Kidney epithelial cell (primary cell): ENCODE results near the gene TFAP2A. TPM values are rescaled to one million over a fixed set of nuclear protein-coding genes. Genes with fewer than 3 reads are reported as not detected.

Experiments used
- DNase-seq: peaks from one replicate; pipeline ENCODE4 v3.0.0-alpha.2; 2010; ENCODE audit warnings: low read depth
- H3K27me3 ChIP-seq: 2 replicates; pipeline ENCODE4 v1.6.0; 2011; ENCODE audit warnings: low read length; ENCODE audit not compliant: control insufficient read depth, insufficient read depth
- H3K36me3 ChIP-seq: 2 replicates; pipeline ENCODE4 v1.5.1; 2011; ENCODE audit warnings: low read length; ENCODE audit not compliant: control insufficient read depth, insufficient read depth
- H3K4me3 ChIP-seq: 2 replicates; pipeline ENCODE4 v1.5.1; 2011; ENCODE audit warnings: low read depth, mild to moderate bottlenecking, control low read depth, low read length
- total RNA-seq: library from RNA; depleted of rRNA; stranded (reverse); fragments of >200 nt; gene quantifications from 2 replicates; pipeline ENCODE4 v1.2.3, GENCODE V29; 2015
- TF ChIP-seq, protein P1 (sequence below): IDR thresholded peaks from 2 replicates; pipeline ENCODE4 v1.5.1; 2011; ENCODE audit warnings: mild to moderate bottlenecking, moderate library complexity, low read length, control low read depth, inconsistent platforms; ENCODE audit not compliant: insufficient read depth, poor library complexity, severe bottlenecking

The TFAP2A gene
- total RNA-seq, 1 donor from 2014 or later: 11.2 TPM

DNA sequence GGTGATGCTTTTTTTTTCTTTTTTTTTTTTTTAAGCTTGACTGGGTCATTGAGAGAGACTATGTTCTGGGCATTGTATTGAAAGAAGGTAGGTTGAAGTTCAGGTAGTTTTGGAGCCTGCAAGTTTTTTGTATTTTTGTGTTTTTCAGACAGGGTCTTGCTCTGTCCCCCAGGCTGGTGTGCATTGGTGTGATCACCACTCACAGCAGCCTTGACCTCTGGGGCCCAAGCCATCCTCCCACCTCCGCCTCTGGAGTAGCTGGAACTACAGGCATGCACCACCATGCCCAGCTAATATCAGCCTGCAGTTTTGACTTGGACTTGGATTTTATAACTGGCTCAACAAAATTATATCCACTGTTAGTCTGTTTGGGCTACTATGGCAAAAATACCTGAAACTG lies 31.7 kb upstream of the TFAP2A start:
- no peaks in the 10 kb centered on the region for H3K27me3 ChIP-seq
- TF ChIP-seq, protein P1, sequence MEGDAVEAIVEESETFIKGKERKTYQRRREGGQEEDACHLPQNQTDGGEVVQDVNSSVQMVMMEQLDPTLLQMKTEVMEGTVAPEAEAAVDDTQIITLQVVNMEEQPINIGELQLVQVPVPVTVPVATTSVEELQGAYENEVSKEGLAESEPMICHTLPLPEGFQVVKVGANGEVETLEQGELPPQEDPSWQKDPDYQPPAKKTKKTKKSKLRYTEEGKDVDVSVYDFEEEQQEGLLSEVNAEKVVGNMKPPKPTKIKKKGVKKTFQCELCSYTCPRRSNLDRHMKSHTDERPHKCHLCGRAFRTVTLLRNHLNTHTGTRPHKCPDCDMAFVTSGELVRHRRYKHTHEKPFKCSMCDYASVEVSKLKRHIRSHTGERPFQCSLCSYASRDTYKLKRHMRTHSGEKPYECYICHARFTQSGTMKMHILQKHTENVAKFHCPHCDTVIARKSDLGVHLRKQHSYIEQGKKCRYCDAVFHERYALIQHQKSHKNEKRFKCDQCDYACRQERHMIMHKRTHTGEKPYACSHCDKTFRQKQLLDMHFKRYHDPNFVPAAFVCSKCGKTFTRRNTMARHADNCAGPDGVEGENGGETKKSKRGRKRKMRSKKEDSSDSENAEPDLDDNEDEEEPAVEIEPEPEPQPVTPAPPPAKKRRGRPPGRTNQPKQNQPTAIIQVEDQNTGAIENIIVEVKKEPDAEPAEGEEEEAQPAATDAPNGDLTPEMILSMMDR: no peak
- H3K36me3 ChIP-seq: no peaks in the 10 kb centered on the region
- no peak overlapping the region for H3K4me3 ChIP-seq
- DNase-seq: no peak

DNA sequence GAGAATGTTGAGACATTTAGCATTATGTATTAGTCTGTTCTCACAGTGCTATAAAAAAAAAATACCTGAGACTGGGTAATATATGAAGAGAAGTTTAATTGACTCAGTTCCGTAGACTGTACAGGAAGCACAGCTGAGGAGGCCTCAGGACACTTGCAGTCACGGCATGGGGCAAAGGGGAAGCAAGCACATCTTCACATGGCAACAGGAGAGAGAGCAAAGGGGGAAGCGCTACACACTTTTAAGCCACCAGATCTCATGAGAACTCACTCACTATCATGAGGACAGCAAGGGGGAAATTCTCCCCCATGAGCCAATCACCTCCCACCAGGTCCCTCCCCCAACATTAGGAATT lies 26.8 kb upstream of the TFAP2A start:
- H3K4me3 ChIP-seq: no peak overlapping the region
- H3K27me3 ChIP-seq: no peaks in the 10 kb centered on the region
- TF ChIP-seq, protein P1: no peak
- DNase-seq: no peak
- H3K36me3 ChIP-seq: no peaks in the 10 kb centered on the region

DNA sequence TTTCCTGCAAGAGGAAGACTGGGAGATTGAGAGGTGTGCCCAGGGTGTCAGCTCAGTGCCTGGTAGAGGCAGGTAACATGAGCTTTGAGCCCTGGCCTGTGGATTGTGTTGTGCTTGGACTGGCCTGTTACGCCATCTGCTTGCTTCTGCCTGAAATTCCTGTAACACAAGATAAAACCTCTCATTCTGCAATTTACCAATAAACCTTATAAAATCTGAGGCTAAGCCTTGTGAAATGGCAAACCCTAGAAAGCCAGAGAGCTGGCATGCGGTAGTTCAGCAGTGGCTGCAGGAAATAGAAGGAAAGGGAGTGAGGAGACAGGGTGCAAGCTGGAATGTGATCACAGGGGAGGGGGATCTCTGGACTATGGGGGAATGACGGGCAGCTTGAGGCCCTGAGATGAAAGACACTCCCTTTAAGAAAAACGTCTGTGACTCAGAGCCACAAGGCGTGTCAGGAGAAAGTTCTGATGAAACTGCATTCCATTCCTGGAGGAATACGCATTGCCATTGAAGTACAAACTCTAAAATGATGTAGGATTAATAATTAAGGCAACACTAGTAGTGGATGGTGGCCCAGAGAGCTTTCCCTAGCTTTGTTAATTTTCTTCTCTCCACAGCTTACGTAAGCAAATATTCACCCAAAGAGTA lies 26.3 kb upstream of the TFAP2A start:
- H3K36me3 ChIP-seq: no peaks in the 10 kb centered on the region
- TF ChIP-seq, protein P1: peak; percentile 13
- DNase-seq: peak; percentile 100
- no peaks in the 10 kb centered on the region for H3K27me3 ChIP-seq
- no peak overlapping the region for H3K4me3 ChIP-seq

DNA sequence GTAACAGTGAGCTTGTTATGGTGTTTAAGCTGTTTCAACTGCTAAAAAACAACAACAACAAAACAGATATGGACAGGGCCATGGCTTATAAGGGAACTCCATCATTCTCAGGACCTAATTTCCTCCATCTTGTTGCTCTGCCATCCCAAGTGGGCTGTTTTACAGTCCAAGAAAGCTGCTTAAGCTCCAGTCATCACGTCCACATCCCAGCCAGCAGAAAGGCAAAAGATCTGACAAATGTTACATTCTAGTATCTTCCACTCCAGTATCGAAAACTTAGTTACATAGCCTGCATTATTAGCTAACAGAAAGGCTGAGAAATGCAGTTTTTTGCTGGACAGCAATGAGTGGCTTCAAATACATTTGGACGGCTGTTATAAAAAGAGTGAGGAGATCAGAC lies 23.0 kb upstream of the TFAP2A start:
- no peaks in the 10 kb centered on the region for H3K36me3 ChIP-seq
- no peak overlapping the region for H3K4me3 ChIP-seq
- H3K27me3 ChIP-seq: no peaks in the 10 kb centered on the region
- TF ChIP-seq, protein P1: no peak
- DNase-seq: no peak

DNA sequence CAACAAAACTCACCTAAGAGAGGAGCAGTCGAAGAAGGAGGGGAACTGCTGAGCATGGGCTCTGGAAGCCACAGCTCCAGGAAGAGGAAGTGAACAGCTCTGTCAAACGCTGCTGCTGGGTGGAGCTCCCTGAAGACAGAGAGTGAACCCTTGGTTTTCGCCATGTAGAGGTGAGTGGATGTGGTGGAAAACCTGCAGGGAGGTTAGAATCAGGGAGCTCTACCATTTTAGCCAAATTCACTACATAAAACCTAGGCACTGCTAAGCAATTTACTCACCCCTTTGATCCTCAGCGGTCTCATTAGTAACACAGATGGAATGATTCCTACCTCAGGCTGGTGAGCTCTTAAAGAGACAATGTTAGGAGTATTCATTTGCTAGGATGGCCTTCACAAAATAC lies 19.4 kb upstream of the TFAP2A start:
- TF ChIP-seq, protein P1: no peak
- Histone ChIP-seq H3K36me3 (no peaks in the 10 kb centered on the region), H3K4me3 (no peak overlapping the region), H3K27me3 (no peaks in the 10 kb centered on the region)
- DNase-seq: no peak

DNA sequence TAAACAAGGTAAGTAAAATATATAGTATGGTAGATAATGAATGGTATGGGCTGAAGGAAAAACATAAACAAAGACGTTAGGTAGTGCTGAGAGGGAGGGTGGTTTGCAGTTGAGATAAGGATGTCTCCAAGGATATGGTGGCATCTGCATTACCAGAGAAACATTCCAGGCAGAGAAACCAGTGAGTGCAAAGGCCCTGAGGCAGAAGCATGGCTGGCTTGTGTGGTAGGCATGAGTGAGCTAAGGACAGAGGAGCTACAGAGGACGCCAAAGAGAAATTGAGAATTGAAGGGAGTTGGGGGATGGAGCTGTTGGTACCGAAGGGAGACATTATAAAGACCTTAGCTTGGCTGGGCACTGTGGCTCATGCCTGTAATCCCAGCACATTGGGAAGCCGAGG lies 18.4 kb upstream of the TFAP2A start:
- Histone ChIP-seq H3K4me3 (no peak overlapping the region), H3K27me3 (no peaks in the 10 kb centered on the region), H3K36me3 (no peaks in the 10 kb centered on the region)
- TF ChIP-seq, protein P1: no peak
- no peak for DNase-seq
